ENCODE results near the gene CTPS2. TPM values are rescaled to one million over a fixed set of nuclear protein-coding genes. Genes with fewer than 3 reads are reported as not detected.
"Not testable (repeated sequence)": the region's sequence is repeated elsewhere in the genome, so short reads cannot be mapped to it uniquely, and the experiment has no call there.

Gene CTPS2
- polyA plus RNA-seq, 1 of the 3 experiments (the other 2 are of a cell fraction), result 6.1 TPM

DNA sequence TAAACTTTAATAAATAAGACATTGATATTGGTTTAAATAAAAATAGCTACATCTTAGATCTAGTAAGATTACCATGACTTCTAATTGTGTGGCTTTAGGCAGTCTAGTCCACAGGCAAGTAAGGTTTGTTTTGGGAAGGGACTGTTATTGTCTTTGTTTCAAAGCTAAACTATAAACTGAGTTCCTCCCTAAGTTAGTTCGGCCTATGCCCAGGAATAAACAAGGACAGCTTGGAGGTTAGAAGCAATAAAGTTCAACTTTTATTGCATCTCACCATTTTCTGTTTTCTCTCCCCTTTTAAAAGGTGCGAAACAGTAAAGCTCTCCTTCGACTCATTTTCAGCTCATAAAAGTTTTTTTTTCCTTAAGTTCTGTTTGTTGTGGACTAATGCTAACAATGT lies 133.0 kb downstream of the CTPS2 start (continued):
- TF ChIP-seq, protein P1, sequence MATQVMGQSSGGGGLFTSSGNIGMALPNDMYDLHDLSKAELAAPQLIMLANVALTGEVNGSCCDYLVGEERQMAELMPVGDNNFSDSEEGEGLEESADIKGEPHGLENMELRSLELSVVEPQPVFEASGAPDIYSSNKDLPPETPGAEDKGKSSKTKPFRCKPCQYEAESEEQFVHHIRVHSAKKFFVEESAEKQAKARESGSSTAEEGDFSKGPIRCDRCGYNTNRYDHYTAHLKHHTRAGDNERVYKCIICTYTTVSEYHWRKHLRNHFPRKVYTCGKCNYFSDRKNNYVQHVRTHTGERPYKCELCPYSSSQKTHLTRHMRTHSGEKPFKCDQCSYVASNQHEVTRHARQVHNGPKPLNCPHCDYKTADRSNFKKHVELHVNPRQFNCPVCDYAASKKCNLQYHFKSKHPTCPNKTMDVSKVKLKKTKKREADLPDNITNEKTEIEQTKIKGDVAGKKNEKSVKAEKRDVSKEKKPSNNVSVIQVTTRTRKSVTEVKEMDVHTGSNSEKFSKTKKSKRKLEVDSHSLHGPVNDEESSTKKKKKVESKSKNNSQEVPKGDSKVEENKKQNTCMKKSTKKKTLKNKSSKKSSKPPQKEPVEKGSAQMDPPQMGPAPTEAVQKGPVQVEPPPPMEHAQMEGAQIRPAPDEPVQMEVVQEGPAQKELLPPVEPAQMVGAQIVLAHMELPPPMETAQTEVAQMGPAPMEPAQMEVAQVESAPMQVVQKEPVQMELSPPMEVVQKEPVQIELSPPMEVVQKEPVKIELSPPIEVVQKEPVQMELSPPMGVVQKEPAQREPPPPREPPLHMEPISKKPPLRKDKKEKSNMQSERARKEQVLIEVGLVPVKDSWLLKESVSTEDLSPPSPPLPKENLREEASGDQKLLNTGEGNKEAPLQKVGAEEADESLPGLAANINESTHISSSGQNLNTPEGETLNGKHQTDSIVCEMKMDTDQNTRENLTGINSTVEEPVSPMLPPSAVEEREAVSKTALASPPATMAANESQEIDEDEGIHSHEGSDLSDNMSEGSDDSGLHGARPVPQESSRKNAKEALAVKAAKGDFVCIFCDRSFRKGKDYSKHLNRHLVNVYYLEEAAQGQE (IDR thresholded peaks at IDR 0.05; ENCODE audit: low read depth, low read length), result no peak
- TF ChIP-seq, protein P2, sequence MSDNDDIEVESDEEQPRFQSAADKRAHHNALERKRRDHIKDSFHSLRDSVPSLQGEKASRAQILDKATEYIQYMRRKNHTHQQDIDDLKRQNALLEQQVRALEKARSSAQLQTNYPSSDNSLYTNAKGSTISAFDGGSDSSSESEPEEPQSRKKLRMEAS (IDR thresholded peaks at IDR 0.05; ENCODE audit: low read depth), result no peak

DNA sequence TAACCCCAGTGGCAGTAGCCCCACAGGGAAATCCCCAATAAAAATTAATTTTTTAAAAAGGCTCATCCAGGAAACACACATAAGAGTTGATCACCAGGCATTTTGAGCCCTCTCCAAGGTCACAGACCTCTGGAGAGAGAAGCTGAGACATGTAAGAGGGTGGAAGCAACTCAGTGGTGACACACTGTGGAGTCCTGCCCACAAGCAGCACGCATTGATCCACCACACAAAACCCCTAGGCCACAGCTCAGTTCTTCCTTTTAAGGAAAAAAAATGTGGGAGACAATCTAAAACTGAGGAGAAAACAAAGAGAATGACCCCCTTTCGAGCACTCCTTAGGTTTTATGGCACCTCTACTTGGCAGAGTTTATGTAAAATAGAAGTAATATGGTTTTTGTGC lies 134.3 kb downstream of the CTPS2 start:
- Histone ChIP-seq H3K27ac (ENCODE audit: low read depth in 2 of 2, low read length in 1 of 2) (no peak overlapping the region), H3K4me1 (ENCODE audit: control insufficient read depth in 1 of 2, insufficient read depth in 2 of 2, low read depth in 1 of 2, low read length in 1 of 2) (no peaks in the 10 kb centered on the region)
- POLR2A ChIA-PET, result no interaction called here

DNA sequence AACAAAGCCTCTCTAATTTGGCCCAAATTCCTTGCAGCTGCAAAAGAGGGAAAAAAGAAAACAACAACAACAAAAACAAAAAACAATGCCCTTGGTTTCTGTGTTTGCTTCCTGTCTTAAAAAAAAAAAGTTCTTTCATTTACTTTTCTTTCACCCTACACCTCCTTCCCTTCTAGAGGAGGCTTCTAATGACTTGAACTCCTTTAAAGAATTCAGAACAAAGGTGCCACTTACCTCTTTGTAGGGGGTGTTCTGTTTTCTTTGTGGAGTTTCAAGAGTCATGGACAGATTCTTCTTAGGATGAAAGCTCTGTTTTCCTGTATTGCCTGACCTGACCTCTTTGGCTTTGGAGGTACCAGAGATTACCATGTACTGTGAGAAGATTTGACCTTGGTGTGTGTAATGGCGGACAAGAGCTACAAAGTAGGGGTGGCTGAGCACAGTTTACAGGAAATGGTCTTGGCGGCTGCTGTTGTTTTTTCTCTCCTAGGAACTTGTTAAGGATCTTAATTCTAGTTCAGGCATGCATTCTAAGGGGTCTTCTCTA lies 134.9 kb downstream of the CTPS2 start:
- H4K20me1 ChIP-seq (ENCODE audit: insufficient read depth), result no peaks in the 10 kb centered on the region
- H3K27ac ChIP-seq (ENCODE audit: low read depth in 2 of 2, low read length in 1 of 2), result no peak overlapping the region
- H3K4me2 ChIP-seq, result no peak overlapping the region
- no peak overlapping the region for H3K4me3 ChIP-seq (ENCODE audit: low read depth in 2 of 2, low read length in 1 of 2)
- no peaks in the 10 kb centered on the region for H3K4me1 ChIP-seq (ENCODE audit: control insufficient read depth in 1 of 2, insufficient read depth in 2 of 2, low read depth in 1 of 2, low read length in 1 of 2)
- peaks cover 19% of the 10 kb centered on the region for H3F3A ChIP-seq (replicated peaks; ENCODE audit: insufficient read depth)
- WGBS (ENCODE audit: low lambda C conversion rate), result 91% methylated on average over 2 of the region's 2 CpGs
- no peaks in the 10 kb centered on the region for H3K36me3 ChIP-seq (replicated peaks in 1 of 2; ENCODE audit: control insufficient read depth in 1 of 2, insufficient read depth in 2 of 2, low read length in 1 of 2)
- H3K9ac ChIP-seq, result no peak overlapping the region
- H3K27me3 ChIP-seq (ENCODE audit: insufficient read depth), result no peaks in the 10 kb centered on the region
- H3K9me3 ChIP-seq, result no peaks in the 10 kb centered on the region
- H2AFZ ChIP-seq (ENCODE audit: low read depth), result no peak overlapping the region
- CTCF ChIA-PET, result interaction anchor here (0.6 kb wide), 1 partner anchor 141 kb away, joined by 3 read pairs; no protein-coding TSS in a partner anchor
- H3K79me2 ChIP-seq (ENCODE audit: insufficient read depth), result no peaks in the 10 kb centered on the region
- TF ChIP-seq EZH2phosphoT487 (IDR thresholded peaks at IDR 0.05; ENCODE audit: borderline replicate concordance, low read depth) (no peak), TCF12 (IDR thresholded peaks at IDR 0.05) (no peak), GATA2 (CRISPR knock-in tag; IDR thresholded peaks at IDR 0.05) (no peak), FOXJ3 (CRISPR knock-in tag; IDR thresholded peaks at IDR 0.05) (no peak), SMC3 (IDR thresholded peaks at IDR 0.05; ENCODE audit: low read depth, low read length) (no peak), GABPA (IDR thresholded peaks at IDR 0.05; ENCODE audit: low read depth) (no peak), RAD21 (IDR thresholded peaks at IDR 0.05; ENCODE audit: low read length) (no peak), POLR2AphosphoS5 (IDR thresholded peaks at IDR 0.05; ENCODE audit: low read depth, low read length) (no peak), TAF1 (IDR thresholded peaks at IDR 0.05; ENCODE audit: borderline replicate concordance, low read depth, low read length) (no peak)
- TF ChIP-seq, protein P3, sequence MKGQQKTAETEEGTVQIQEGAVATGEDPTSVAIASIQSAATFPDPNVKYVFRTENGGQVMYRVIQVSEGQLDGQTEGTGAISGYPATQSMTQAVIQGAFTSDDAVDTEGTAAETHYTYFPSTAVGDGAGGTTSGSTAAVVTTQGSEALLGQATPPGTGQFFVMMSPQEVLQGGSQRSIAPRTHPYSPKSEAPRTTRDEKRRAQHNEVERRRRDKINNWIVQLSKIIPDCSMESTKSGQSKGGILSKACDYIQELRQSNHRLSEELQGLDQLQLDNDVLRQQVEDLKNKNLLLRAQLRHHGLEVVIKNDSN (IDR thresholded peaks at IDR 0.05; ENCODE audit: borderline replicate concordance, low read depth), result no peak
- TF ChIP-seq, protein P2 (IDR thresholded peaks at IDR 0.05; ENCODE audit: low read depth), result no peak
- POLR2A ChIA-PET, result no interaction called here
- DNase-seq, result no peak
- H3K9me2 ChIP-seq, result no peaks in the 10 kb centered on the region

More for the DNA sequence above, 134.3 kb downstream of the CTPS2 start:
- no peaks in the 10 kb centered on the region for H4K20me1 ChIP-seq (ENCODE audit: insufficient read depth)
- peaks cover 17% of the 10 kb centered on the region for H3F3A ChIP-seq (replicated peaks; ENCODE audit: insufficient read depth)
- CTCF ChIA-PET, result no interaction called here
- TF ChIP-seq, protein P4, sequence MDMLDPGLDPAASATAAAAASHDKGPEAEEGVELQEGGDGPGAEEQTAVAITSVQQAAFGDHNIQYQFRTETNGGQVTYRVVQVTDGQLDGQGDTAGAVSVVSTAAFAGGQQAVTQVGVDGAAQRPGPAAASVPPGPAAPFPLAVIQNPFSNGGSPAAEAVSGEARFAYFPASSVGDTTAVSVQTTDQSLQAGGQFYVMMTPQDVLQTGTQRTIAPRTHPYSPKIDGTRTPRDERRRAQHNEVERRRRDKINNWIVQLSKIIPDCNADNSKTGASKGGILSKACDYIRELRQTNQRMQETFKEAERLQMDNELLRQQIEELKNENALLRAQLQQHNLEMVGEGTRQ (IDR thresholded peaks at IDR 0.05; ENCODE audit: borderline replicate concordance, low read depth, low read length), result no peak
- no peak for TF ChIP-seq GABPA (IDR thresholded peaks at IDR 0.05; ENCODE audit: low read depth)
- no peak for TF ChIP-seq NFIC (IDR thresholded peaks at IDR 0.05; ENCODE audit: borderline replicate concordance)
- H3K27me3 ChIP-seq (ENCODE audit: insufficient read depth), result no peaks in the 10 kb centered on the region
- H3K4me3 ChIP-seq (ENCODE audit: low read depth in 2 of 2, low read length in 1 of 2), result no peak overlapping the region
- H3K9me3 ChIP-seq, result no peaks in the 10 kb centered on the region
- no peak overlapping the region for H3K9ac ChIP-seq
- WGBS (ENCODE audit: low lambda C conversion rate), result 70% methylated on average over 2 of the region's 2 CpGs
- H3K36me3 ChIP-seq (replicated peaks in 1 of 2; ENCODE audit: control insufficient read depth in 1 of 2, insufficient read depth in 2 of 2, low read length in 1 of 2), result no peaks in the 10 kb centered on the region
- no peaks in the 10 kb centered on the region for H3K9me2 ChIP-seq
- H3K79me2 ChIP-seq (ENCODE audit: insufficient read depth), result no peaks in the 10 kb centered on the region
- DNase-seq, result no peak
- no peak overlapping the region for H2AFZ ChIP-seq (ENCODE audit: low read depth)
- H3K4me2 ChIP-seq, result no peak overlapping the region

DNA sequence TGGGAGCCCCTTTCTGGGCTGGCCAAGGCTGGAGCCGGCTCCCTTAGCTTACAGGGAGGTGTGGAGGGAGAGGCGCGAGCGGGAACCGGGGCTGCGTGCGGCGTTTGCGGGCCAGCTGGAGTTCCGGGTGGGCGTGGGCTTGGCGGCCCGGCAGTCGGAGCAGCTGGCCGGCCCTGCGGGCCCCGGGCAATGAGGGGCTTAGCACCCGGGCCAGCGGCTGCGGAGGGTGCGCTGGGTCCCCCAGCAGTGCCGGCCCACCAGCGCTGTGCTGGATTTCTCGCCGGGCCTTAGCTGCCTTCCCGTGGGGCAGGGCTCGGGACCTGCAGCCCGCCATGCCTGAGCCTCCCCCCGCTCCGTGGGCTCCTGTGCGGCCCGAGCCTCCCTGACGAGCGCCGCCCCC lies 137.1 kb downstream of the CTPS2 start:
- 88% methylated on average over 18 of the region's 35 CpGs for WGBS (ENCODE audit: low lambda C conversion rate)
- CTCF ChIA-PET; H2AFZ ChIP-seq (ENCODE audit: low read depth): not testable (repeated sequence)

More for the DNA sequence above, 137.1 kb downstream of the CTPS2 start:
- H3F3A ChIP-seq (replicated peaks; ENCODE audit: insufficient read depth), result peaks cover 27% of the 10 kb centered on the region
- H3K4me1 ChIP-seq (ENCODE audit: control insufficient read depth in 1 of 2, insufficient read depth in 2 of 2, low read depth in 1 of 2, low read length in 1 of 2); DNase-seq; H3K79me2 ChIP-seq (ENCODE audit: insufficient read depth); H3K9me2 ChIP-seq; POLR2A ChIA-PET; H4K20me1 ChIP-seq (ENCODE audit: insufficient read depth); H3K9ac ChIP-seq; H3K36me3 ChIP-seq (replicated peaks in 1 of 2; ENCODE audit: control insufficient read depth in 1 of 2, insufficient read depth in 2 of 2, low read length in 1 of 2); H3K9me3 ChIP-seq; H3K4me2 ChIP-seq; H3K27me3 ChIP-seq (ENCODE audit: insufficient read depth): not testable (repeated sequence)
- H3K27ac ChIP-seq (ENCODE audit: low read depth in 2 of 2, low read length in 1 of 2), result peak overlapping the region in 1 of 2 experiments; percentile 85; a peak in 1 of 4 replicates
- H3K4me3 ChIP-seq (ENCODE audit: low read depth in 2 of 2, low read length in 1 of 2), result 0 out of 4 replicates have a peak overlapping the region, but pooled peaks of 1 of the 2 experiments have one; percentile 16

Data from SK-N-SH (cell line).